Neural cell (in vitro differentiated cells): Measurements from ENCODE around the gene TMEM52B. TPM values are rescaled to one million over a fixed set of nuclear protein-coding genes. Genes with fewer than 3 reads are reported as not detected.

ENCODE experiments used
- H2AFZ ChIP-seq: fragments of 200-600, 300-800 bp; sonication (generic), shearing (Covaris generic); 2 replicates; pipeline ENCODE4 v1.6.0; 2014; ENCODE audit warnings: low read depth, mild to moderate bottlenecking, antibody characterized with exemption, low read length, moderate library complexity
- H3F3A ChIP-seq: fragments of 200-600 bp; shearing (Covaris generic); 2 replicates; pipeline ENCODE4 v1.6.1; 2016; ENCODE audit warnings: mild to moderate bottlenecking, moderate library complexity, mixed read lengths, antibody characterized with exemption, low read length; ENCODE audit not compliant: insufficient read depth, poor library complexity, severe bottlenecking
- H3K27ac ChIP-seq: fragments of 200-600, 300-800 bp; sonication (generic), shearing (Covaris generic); 2 replicates; pipeline ENCODE4 v1.5.1; 2014; ENCODE audit warnings: mild to moderate bottlenecking, low read length, moderate library complexity
- H3K27me3 ChIP-seq: fragments of 300-800, 200-600 bp; sonication (generic), shearing (Covaris generic); 2 replicates; pipeline ENCODE4 v1.6.0; 2014; ENCODE audit warnings: mild to moderate bottlenecking, low read depth, low read length, moderate library complexity; ENCODE audit not compliant: insufficient read depth
- H3K36me3 ChIP-seq: fragments of 300-800, 200-600 bp; sonication (generic), shearing (Covaris generic); 2 replicates; pipeline ENCODE4 v1.5.1; 2014; ENCODE audit warnings: mild to moderate bottlenecking, antibody characterized with exemption, low read length, moderate library complexity; ENCODE audit not compliant: insufficient read depth
- H3K4me2 ChIP-seq: fragments of 300-800, 200-600 bp; sonication (generic), shearing (Covaris generic); 2 replicates; pipeline ENCODE4 v1.6.0; 2014; ENCODE audit warnings: mild to moderate bottlenecking, low read length
- H3K4me3 ChIP-seq: fragments of 300-800, 200-600 bp; sonication (generic), shearing (Covaris generic); 2 replicates; pipeline ENCODE4 v1.5.1; 2014; ENCODE audit warnings: mild to moderate bottlenecking, low read length, moderate library complexity
- H3K79me2 ChIP-seq: fragments of 200-600 bp; shearing (Covaris generic); replicated peaks from 2 replicates; pipeline ENCODE4 v1.6.0; 2014; ENCODE audit warnings: mild to moderate bottlenecking, low read length, moderate library complexity; ENCODE audit not compliant: insufficient read depth
- H3K9ac ChIP-seq: fragments of 300-800, 200-600 bp; sonication (generic), shearing (Covaris generic); 2 replicates; pipeline ENCODE4 v1.6.1; 2016; ENCODE audit warnings: mild to moderate bottlenecking, low read length, mixed read lengths
- H3K9me2 ChIP-seq: fragments of 200-600 bp; shearing (Covaris generic); 2 replicates; pipeline ENCODE4 v1.6.1; 2016; ENCODE audit warnings: mild to moderate bottlenecking, low read length, mixed read lengths; ENCODE audit not compliant: insufficient read depth
- H3K9me3 ChIP-seq: fragments of 200-600, 300-800 bp; sonication (generic), shearing (Covaris generic); 2 replicates; pipeline ENCODE4 v1.6.1; 2016; ENCODE audit warnings: mild to moderate bottlenecking, mixed run types, low read length, moderate library complexity, mixed read lengths
- H4K20me1 ChIP-seq: fragments of 200-600 bp; shearing (Covaris generic); 2 replicates; pipeline ENCODE4 v1.6.1; 2016; ENCODE audit warnings: mild to moderate bottlenecking, mixed run types; ENCODE audit not compliant: insufficient read depth
- EP300 ChIP-seq: fragments of 450-650 bp; conservative IDR thresholded peaks from 2 replicates; pipeline ENCODE4 v1.6.1; 2014; ENCODE audit warnings: antibody characterized with exemption, mild to moderate bottlenecking, moderate library complexity; ENCODE audit not compliant: poor library complexity, severe bottlenecking
- EZH2 ChIP-seq: fragments of 200-600, 300-800 bp; shearing (Covaris generic), sonication (generic); IDR thresholded peaks from 2 replicates; pipeline ENCODE4 v1.6.1; 2014; ENCODE audit warnings: antibody characterized with exemption, low read length, borderline replicate concordance, mild to moderate bottlenecking; ENCODE audit not compliant: insufficient read depth, poor library complexity, severe bottlenecking
- MXI1 ChIP-seq: fragments of 450-650 bp; conservative IDR thresholded peaks from 2 replicates; pipeline ENCODE4 v1.6.1; 2014; ENCODE audit warnings: antibody characterized with exemption, mild to moderate bottlenecking; ENCODE audit not compliant: poor library complexity, severe bottlenecking
- POLR2AphosphoS5 ChIP-seq: IDR thresholded peaks from 2 replicates; pipeline ENCODE4 v1.6.1; 2012
- RAD21 ChIP-seq: fragments of 450-650 bp; conservative IDR thresholded peaks from 2 replicates; pipeline ENCODE4 v1.6.1; 2014; ENCODE audit warnings: antibody characterized with exemption, mild to moderate bottlenecking, moderate library complexity
- REST ChIP-seq: IDR thresholded peaks from 2 replicates; pipeline ENCODE4 v1.6.1; 2012; ENCODE audit warnings: borderline replicate concordance
- SMC3 ChIP-seq: fragments of 450-650 bp; conservative IDR thresholded peaks from 2 replicates; pipeline ENCODE4 v1.6.1; 2014; ENCODE audit warnings: antibody characterized with exemption, mild to moderate bottlenecking, moderate library complexity; ENCODE audit not compliant: poor library complexity
- TAF1 ChIP-seq: IDR thresholded peaks from 2 replicates; pipeline ENCODE4 v1.6.1; 2012; ENCODE audit warnings: low read depth
- polyA plus RNA-seq: library from polyadenylated mRNA; depleted of rRNA; stranded (reverse); fragments of >200 nt; gene quantifications from 2 replicates; pipeline ENCODE4 v1.2.3, GENCODE V29; 2014
- TF ChIP-seq, protein P1 (sequence below): fragments of 450-650 bp; IDR thresholded peaks from 2 replicates; pipeline ENCODE4 v1.5.1; 2014; ENCODE audit warnings: antibody characterized with exemption, mild to moderate bottlenecking, moderate library complexity; ENCODE audit not compliant: poor library complexity, severe bottlenecking

TMEM52B gene
- polyA plus RNA-seq, 1 donor from 2014 or later, result not detected

DNA sequence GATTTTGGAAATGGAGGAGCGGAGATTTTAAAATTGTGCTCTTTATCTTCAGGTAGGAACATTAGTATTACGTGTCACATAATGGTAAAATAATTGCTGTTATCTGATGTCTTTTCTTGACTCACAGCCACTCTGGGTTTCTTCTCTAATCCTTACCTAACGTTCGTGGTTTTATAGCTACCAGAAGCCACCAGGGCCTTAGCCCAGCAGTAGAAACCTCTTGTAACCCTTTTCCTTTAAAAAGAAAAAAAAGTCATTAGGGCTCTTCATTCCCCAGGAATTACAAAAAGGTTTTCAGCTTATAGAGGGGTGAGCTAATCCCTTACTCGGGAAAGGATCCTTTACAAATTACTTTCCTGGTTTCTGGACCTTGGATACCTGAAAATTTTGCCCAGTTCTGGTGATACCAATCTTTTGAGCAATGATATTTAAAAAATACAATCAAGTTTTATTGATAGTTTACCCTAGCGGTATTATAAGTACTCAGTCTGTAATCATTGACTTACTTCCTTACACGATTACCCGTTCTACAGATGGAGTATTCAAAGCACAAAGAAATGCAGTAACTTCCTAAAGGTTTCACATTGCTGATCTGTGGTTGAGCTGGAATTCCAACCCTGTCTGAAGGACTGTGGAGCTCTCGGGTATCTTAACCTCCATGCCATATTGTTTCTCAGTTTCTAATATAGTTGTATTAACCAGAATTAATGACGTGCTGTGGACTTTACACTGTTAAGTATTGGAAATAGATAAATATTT, 35.5 kb downstream of the TMEM52B start:
- Histone ChIP-seq H4K20me1 (no peaks in the 10 kb centered on the region), H3K27me3 (no peaks in the 10 kb centered on the region), H2AFZ (peak overlapping the region; percentile 99), H3K27ac (peak overlapping the region; percentile 93), H3K9me2 (no peaks in the 10 kb centered on the region), H3K4me3 (peak overlapping the region; percentile 96), H3K79me2 (peaks cover 27% of the 10 kb centered on the region), H3K9me3 (no peaks in the 10 kb centered on the region), H3K4me2 (peak overlapping the region; percentile 57), H3K36me3 (no peaks in the 10 kb centered on the region), H3K9ac (peak overlapping the region; percentile 99), H3F3A (no peaks in the 10 kb centered on the region)
- TF ChIP-seq SMC3, result no peak
- no peak for TF ChIP-seq POLR2AphosphoS5
- TF ChIP-seq REST, result no peak
- TF ChIP-seq MXI1, result no peak
- no peak for TF ChIP-seq EP300
- no peak for TF ChIP-seq TAF1
- TF ChIP-seq RAD21, result no peak
- TF ChIP-seq EZH2, result no peak
- TF ChIP-seq, protein P1, sequence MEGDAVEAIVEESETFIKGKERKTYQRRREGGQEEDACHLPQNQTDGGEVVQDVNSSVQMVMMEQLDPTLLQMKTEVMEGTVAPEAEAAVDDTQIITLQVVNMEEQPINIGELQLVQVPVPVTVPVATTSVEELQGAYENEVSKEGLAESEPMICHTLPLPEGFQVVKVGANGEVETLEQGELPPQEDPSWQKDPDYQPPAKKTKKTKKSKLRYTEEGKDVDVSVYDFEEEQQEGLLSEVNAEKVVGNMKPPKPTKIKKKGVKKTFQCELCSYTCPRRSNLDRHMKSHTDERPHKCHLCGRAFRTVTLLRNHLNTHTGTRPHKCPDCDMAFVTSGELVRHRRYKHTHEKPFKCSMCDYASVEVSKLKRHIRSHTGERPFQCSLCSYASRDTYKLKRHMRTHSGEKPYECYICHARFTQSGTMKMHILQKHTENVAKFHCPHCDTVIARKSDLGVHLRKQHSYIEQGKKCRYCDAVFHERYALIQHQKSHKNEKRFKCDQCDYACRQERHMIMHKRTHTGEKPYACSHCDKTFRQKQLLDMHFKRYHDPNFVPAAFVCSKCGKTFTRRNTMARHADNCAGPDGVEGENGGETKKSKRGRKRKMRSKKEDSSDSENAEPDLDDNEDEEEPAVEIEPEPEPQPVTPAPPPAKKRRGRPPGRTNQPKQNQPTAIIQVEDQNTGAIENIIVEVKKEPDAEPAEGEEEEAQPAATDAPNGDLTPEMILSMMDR, result no peak

DNA sequence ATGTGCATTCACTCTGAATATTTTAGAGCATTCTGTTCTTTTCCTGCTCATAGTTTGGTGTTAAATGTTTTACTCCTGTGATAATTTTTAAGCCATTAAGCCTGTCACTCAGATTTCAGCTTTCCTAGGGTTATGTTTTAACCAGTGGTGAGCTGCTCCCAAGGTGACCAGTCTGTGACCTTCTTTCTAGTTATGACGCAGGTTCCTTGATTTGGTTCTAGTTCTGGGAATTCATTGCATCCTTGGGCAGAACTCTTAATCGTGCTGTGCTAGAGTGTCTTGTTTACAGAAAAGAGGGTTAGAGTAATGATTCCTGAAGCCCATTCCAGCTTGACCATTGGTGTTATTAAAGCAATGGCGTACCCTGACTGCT, 36.0 kb downstream of the TMEM52B start:
- Histone ChIP-seq H3K9me2 (no peaks in the 10 kb centered on the region), H3K27ac (no peak overlapping the region), H3K4me2 (peak overlapping the region; percentile 57), H4K20me1 (no peaks in the 10 kb centered on the region), H3K9me3 (no peaks in the 10 kb centered on the region), H3F3A (no peaks in the 10 kb centered on the region), H3K27me3 (no peaks in the 10 kb centered on the region), H3K36me3 (no peaks in the 10 kb centered on the region), H3K4me3 (peak overlapping the region; percentile 96), H3K9ac (peak overlapping the region; percentile 99), H2AFZ (no peak overlapping the region), H3K79me2 (peaks cover 27% of the 10 kb centered on the region)
- TF ChIP-seq TAF1 (no peak), SMC3 (no peak), RAD21 (no peak), EP300 (no peak), EZH2 (no peak), MXI1 (no peak)
- TF ChIP-seq, protein P1, result no peak
